NCI-H1417 (cell line): ENCODE measurements around the gene SMIM35.
A peak's percentile ranks its signal among the peaks of the same experiment; 100 is the strongest.

Experiments used
- DNase-seq, 3 experiments: peaks; one replicate each; lab custom pipeline; 2025; lab: John Stamatoyannopoulos, UW

The SMIM35 gene

GRCh38 chr11:118057251-118058145 lies 29.3 kb downstream of the SMIM35 start:
- DNase-seq: peak in 1 of 3 experiments; percentile 38

GRCh38 chr11:118056806-118057205 lies 30.0 kb downstream of the SMIM35 start:
- no peak for DNase-seq

DNA sequence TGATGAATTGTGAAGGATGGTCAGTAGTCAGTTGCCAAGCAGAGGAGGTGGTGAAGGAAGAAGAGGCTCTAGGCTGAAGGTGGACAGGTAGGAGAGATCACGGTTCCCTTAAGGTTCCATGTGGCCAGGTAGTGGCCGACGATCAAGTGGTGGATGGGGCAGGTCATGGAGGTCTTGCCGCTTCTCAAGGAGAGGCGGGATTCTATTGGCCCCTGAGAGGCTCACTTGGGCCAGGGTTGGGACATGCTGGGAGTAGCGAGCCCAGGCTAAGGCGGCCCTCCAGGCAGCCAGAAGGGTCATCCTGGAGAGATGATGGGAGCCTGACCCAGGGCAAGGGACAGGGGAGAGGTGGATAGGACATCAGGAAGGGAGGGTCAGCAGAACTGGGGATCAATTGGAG lies 30.8 kb downstream of the SMIM35 start:
- no peak for DNase-seq

- DNase-seq: no peak
Measured at GRCh38 chr11:118054712-118055640, 31.8 kb downstream of the SMIM35 start.

- DNase-seq: no peak
Measured at GRCh38 chr11:118052581-118053206, 34.1 kb downstream of the SMIM35 start.

DNA sequence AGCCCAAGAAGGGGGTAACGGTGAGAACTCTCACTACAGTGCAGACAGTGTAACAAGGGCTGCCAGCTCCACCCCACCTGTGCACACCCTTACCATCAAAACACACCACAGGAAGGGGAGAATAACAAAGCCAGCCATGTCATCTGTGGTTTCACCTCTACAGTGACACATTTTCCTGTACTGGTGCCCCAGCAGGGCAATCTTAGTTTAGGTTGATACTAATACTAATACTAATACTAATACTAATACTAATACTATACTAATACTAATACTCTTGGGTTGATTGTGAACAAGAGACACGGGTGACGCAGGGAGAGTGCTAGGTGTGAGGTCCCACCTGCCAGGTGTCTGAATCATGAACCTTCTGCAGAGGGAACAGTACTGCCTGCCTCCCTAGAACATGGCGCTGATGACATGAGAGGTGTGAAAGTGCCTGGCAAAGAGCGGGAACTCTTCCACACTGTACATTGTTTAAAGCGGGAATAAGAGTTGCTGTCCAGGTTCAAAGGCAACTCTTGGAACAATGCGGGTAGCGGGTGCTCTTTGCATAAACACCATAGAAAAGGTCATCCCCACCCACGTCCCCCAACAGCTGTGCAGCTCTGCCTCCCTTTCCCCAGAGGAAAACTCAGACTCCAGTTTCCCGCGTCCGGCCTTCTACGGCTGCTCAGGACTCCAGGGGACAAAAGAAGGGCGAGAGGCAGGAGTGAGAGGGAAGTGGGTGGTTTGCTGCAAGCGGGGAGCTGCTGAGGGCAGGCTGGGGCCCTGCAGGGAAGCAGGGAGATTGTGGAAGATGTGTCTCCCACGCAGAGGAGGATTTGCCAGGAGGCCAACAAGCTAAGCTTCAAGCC lies 34.9 kb downstream of the SMIM35 start:
- DNase-seq: no peak

DNA sequence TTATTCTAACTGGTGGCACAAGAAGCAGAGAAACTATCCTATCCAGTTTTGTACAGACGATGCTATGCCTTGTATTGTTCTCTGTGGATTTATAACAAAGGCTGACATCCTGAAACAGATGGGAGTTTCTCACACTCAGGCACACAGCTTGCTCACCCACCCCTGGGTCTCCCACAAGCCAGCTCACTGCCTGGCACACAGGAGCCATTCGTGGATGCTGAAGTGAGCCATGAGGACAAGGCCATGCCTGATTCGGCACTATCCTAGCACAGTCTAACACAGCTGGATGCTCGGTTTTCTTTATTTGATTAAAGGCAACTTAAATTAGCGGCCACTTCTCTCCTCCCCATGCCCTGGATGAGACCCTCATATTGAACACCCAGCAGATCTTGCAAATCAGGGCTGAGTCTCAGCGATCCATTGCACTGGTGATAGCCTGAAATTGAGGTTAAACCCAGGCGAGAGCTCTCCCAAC lies 35.6 kb downstream of the SMIM35 start:
- no peak for DNase-seq

DNA sequence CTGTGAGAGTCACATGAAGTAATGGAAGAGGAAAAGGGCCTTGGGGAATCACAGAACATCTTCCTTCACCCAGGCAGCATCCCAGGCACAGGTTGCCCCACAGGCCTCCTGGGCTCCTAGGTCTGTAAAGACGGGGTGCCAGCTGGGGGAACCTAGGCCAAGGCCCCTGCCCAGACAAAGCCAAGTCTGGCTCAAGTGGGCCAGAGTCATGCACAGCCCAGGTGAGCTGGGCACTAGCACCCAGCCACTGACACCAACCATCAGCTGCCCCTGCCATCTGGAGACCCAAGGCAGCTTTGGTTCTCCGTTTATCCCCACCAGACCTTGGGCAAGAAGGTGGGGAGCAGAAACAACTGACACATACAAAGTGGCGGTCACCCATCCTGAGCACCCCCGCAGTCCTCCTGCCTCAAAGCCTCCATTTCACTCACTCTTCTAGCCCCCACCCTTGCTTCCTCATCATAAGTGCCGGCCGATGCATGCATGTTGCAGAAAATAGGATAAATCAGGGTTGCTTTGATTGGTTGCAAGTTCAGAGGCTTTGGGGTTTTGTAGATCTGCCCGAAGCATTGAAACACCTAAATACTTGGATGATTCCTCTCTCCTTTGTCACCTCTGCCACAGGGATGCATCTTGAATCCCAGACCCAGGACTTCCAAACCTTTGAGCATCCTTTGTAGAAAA lies 36.4 kb downstream of the SMIM35 start:
- no peak for DNase-seq

DNA sequence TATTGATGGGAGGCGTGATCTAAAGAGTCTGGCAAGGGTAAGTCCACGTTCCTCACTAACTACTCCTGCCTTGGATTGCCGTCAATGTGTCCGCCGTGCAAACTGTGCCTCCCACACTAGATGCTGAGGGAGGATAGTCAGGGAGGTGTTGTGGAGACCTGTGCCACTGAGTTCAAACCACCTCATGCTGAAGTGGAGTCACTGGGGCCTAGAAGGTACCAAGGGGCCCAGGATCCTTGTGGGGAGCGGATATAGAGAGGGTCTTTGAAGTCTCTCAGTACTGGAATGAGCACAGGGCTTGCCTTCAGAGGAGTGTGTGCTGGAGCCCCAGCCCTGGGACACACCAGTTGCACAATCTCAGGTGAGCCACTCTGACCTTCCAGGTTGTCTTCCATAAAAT lies 37.0 kb downstream of the SMIM35 start:
- DNase-seq: no peak

DNA sequence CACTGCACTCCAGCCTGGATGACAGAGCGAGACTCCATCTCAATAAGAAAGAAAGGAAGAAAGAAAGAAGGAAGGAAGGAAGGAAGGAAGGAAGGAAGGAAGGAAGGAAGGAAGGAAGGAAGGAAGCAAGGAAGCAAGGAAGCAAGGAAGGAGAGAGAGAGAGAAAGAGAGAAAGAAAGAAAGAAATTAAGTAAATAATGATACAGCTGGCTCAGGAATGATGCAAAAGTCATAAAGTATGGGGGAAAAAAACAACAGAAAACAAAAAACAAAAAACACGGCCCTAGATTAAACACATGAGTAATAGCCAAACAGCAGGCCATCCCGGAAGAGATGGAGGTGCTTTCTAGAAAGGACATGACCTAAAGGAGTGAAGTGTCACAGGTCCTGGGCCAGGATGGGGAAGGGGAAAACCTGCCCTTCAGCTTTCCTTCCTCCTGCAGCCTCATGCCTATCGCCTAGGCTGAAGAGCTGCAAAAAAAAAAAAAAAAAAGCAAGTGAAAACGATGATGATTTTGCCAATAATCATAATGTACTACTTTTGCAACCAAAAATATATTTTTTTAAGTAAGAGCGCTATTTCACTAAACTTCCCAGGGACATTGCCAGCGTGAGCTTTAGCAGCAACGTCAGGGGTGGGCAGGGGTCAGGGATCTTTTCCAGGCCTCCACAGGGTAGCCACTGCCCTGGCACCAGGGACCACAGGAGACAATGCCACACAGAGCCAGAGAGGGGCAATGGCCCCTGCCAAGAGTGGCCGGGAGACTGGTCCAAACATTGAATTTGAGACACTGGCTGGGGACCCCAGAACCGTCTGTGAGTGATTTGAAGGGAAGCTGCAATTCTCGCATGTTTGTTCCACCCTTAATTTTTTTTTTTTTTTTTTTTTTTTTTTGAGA lies 38.0 kb downstream of the SMIM35 start:
- no peak for DNase-seq

- no peak for DNase-seq
Measured at GRCh38 chr11:118047749-118048148, 39.0 kb downstream of the SMIM35 start.

GRCh38 chr11:118046964-118047700 lies 39.6 kb downstream of the SMIM35 start:
- no peak for DNase-seq

GRCh38 chr11:118046051-118046963 lies 40.5 kb downstream of the SMIM35 start:
- peak in 1 of 3 experiments; percentile 15 for DNase-seq

DNA sequence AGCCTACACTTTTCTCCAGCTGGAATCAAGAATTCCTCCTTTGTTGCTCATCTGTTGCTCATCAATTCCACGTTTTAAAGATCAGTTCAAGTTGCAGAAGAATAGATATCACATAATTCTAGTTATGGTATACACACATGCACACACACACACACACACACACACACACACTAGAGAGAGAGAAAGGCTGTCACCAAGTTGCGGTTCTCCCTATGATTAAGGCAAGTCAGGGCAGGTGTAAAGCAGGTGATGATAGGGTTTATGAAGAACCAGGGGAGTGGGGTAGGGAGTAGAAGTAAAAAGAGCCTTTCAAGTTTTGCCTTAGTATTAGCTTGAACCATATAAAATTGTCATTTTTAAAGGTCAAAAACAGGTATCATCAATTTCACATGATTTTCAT lies 41.6 kb downstream of the SMIM35 start:
- peak in 2 of 3 experiments; percentile 59 to 86 for DNase-seq

- no peak for DNase-seq
Measured at GRCh38 chr11:118042796-118043195, 44.0 kb downstream of the SMIM35 start.

- no peak for DNase-seq
Measured at GRCh38 chr11:118042141-118042540, 44.6 kb downstream of the SMIM35 start.

- peak in 1 of 3 experiments; percentile 34 for DNase-seq
Measured at GRCh38 chr11:118033443-118033842, 53.3 kb downstream of the SMIM35 start.

GRCh38 chr11:118028626-118029025 lies 58.1 kb downstream of the SMIM35 start:
- DNase-seq: no peak
